Muscle layer of colon (tissue), 2 donors: ENCODE data around the gene NCKAP5.

Experiments
- H3K27ac ChIP-seq: one replicate; pipeline ENCODE4 v1.7.0; 2013; ENCODE audit warnings: low read depth, mild to moderate bottlenecking, low read length, moderate library complexity
- H3K27me3 ChIP-seq, 2 donors: one replicate each; pipeline ENCODE4 v1.7.0; 2013; ENCODE audit warnings: low read length in 2 of 2, mild to moderate bottlenecking in 2 of 2; ENCODE audit not compliant: insufficient read depth in 2 of 2, control insufficient read depth in 1 of 2
- H3K36me3 ChIP-seq: one replicate; pipeline ENCODE4 v1.7.0; 2013; ENCODE audit warnings: mild to moderate bottlenecking, low read length; ENCODE audit not compliant: insufficient read depth
- H3K4me1 ChIP-seq: one replicate; pipeline ENCODE4 v1.7.0; 2013; ENCODE audit warnings: mild to moderate bottlenecking, low read length; ENCODE audit not compliant: insufficient read depth
- H3K4me3 ChIP-seq, 2 donors: one replicate each; pipeline ENCODE4 v1.7.0; 2013; ENCODE audit warnings: low read length in 2 of 2, low read depth in 1 of 2, mild to moderate bottlenecking in 1 of 2, moderate library complexity in 1 of 2
- H3K9ac ChIP-seq: one replicate; pipeline ENCODE4 v1.7.0; 2013; ENCODE audit warnings: low read length
- H3K9me3 ChIP-seq: one replicate; pipeline ENCODE4 v1.7.0; 2013; ENCODE audit warnings: mild to moderate bottlenecking, low read length
- donor health status: abdominal sarcoma.
- donor health status: Adenocarcinoma of cecum.

NCKAP5 gene

GRCh38 chr2:132774189-132774588, 794.1 kb downstream of the NCKAP5 start:
- Histone ChIP-seq H3K9me3 (no peaks in the 10 kb centered on the region), H3K27me3 (no peaks in the 10 kb centered on the region), H3K4me3 (no peak overlapping the region), H3K9ac (no peak overlapping the region), H3K27ac (no peak overlapping the region), H3K4me1 (no peaks in the 10 kb centered on the region), H3K36me3 (no peaks in the 10 kb centered on the region)

GRCh38 chr2:132773331-132773730, 794.9 kb downstream of the NCKAP5 start:
- Histone ChIP-seq H3K4me3 (no peak overlapping the region), H3K9me3 (no peaks in the 10 kb centered on the region), H3K4me1 (no peaks in the 10 kb centered on the region), H3K27ac (no peak overlapping the region), H3K36me3 (no peaks in the 10 kb centered on the region), H3K9ac (no peak overlapping the region), H3K27me3 (no peaks in the 10 kb centered on the region)

- no peaks in the 10 kb centered on the region for H3K4me1 ChIP-seq
- H3K9ac ChIP-seq, result no peak overlapping the region
- no peaks in the 10 kb centered on the region for H3K9me3 ChIP-seq
- H3K36me3 ChIP-seq, result no peaks in the 10 kb centered on the region
- H3K27ac ChIP-seq, result no peak overlapping the region
- H3K4me3 ChIP-seq, result no peak overlapping the region
- no peaks in the 10 kb centered on the region for H3K27me3 ChIP-seq
Observed at GRCh38 chr2:132772340-132772739, 795.9 kb downstream of the NCKAP5 start.

GRCh38 chr2:132766573-132766972, 801.7 kb downstream of the NCKAP5 start:
- H3K9me3 ChIP-seq, result no peaks in the 10 kb centered on the region
- no peak overlapping the region for H3K9ac ChIP-seq

GRCh38 chr2:132761437-132761836, 806.8 kb downstream of the NCKAP5 start:
- Histone ChIP-seq H3K27me3 (no peaks in the 10 kb centered on the region), H3K9me3 (no peaks in the 10 kb centered on the region), H3K36me3 (no peaks in the 10 kb centered on the region), H3K27ac (no peak overlapping the region), H3K4me1 (no peaks in the 10 kb centered on the region), H3K4me3 (no peak overlapping the region), H3K9ac (no peak overlapping the region)

More at GRCh38 chr2:132766573-132766972, 801.7 kb downstream of the NCKAP5 start:
- Histone ChIP-seq H3K27me3 (no peaks in the 10 kb centered on the region), H3K36me3 (no peaks in the 10 kb centered on the region), H3K27ac (no peak overlapping the region), H3K4me1 (no peaks in the 10 kb centered on the region), H3K4me3 (no peak overlapping the region)

- Histone ChIP-seq H3K36me3 (no peaks in the 10 kb centered on the region), H3K27ac (no peak overlapping the region), H3K9ac (no peak overlapping the region), H3K4me1 (no peaks in the 10 kb centered on the region), H3K9me3 (no peaks in the 10 kb centered on the region), H3K27me3 (no peaks in the 10 kb centered on the region), H3K4me3 (no peak overlapping the region)
Observed at GRCh38 chr2:132760971-132761370, 807.3 kb downstream of the NCKAP5 start.

- no peaks in the 10 kb centered on the region for H3K9me3 ChIP-seq
- no peaks in the 10 kb centered on the region for H3K36me3 ChIP-seq
- H3K27me3 ChIP-seq, result no peaks in the 10 kb centered on the region
- no peak overlapping the region for H3K27ac ChIP-seq
- no peaks in the 10 kb centered on the region for H3K4me1 ChIP-seq
- H3K4me3 ChIP-seq, result no peak overlapping the region
- no peak overlapping the region for H3K9ac ChIP-seq
Observed at GRCh38 chr2:132760405-132760804, 807.9 kb downstream of the NCKAP5 start.

DNA sequence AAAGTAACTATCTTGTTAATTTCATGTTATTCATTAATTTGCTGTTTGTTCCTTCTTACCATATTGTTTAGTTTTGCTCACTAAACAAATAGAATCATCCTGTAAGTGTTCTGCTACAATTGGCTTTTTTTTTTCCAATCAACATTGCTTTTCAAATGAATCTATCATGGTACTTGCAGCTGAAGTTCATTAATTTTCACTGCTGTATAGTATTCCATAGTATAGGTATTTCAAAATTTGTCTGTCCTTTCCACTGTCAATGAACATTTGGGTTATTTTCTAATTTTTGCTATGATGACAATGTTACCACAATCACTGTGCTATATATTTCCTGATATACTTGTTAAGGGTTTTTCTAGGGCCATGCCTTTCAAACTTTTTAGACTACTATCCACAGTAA, 809.3 kb downstream of the NCKAP5 start:
- H3K27me3 ChIP-seq, result no peaks in the 10 kb centered on the region
- no peaks in the 10 kb centered on the region for H3K4me1 ChIP-seq
- H3K36me3 ChIP-seq, result no peaks in the 10 kb centered on the region
- no peaks in the 10 kb centered on the region for H3K9me3 ChIP-seq
- H3K9ac ChIP-seq, result no peak overlapping the region
- H3K27ac ChIP-seq, result no peak overlapping the region
- H3K4me3 ChIP-seq, result no peak overlapping the region

- Histone ChIP-seq H3K27ac (no peak overlapping the region), H3K9me3 (no peaks in the 10 kb centered on the region), H3K4me3 (no peak overlapping the region), H3K4me1 (no peaks in the 10 kb centered on the region), H3K36me3 (no peaks in the 10 kb centered on the region), H3K9ac (no peak overlapping the region), H3K27me3 (no peaks in the 10 kb centered on the region)
Observed at GRCh38 chr2:132757676-132758075, 810.6 kb downstream of the NCKAP5 start.

GRCh38 chr2:132757002-132757589, 811.2 kb downstream of the NCKAP5 start:
- Histone ChIP-seq H3K27me3 (no peaks in the 10 kb centered on the region), H3K9me3 (no peaks in the 10 kb centered on the region), H3K27ac (no peak overlapping the region), H3K4me1 (no peaks in the 10 kb centered on the region), H3K36me3 (no peaks in the 10 kb centered on the region), H3K9ac (no peak overlapping the region), H3K4me3 (no peak overlapping the region)

DNA sequence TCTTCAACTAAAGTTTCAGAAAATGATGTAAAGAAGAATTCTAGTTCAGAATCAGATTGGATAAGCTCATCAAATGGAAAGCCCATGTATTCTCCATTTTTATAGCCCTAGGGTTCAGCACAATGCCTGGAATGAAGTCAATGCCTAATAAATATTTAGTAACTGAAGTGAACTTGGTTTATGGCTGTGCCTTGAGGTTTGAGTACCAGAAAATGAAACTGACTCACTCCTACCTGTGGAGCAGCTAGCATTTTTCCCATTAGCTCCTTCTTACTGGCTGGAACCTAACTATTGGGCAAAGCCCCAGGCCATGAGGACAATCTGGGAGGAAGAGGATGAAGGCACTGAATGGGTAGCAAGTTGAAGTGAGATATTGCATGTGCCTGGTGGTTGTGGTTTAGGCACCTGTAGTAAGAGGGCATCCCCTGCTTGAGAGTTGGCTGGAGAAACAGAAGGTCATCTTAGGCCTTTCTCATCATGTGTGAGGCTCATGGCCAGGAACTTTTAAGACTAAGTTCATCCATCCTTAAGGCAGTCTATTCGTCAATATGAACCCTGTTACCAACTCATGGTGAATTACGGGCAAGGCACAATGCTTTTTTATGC, 813.3 kb downstream of the NCKAP5 start:
- H3K9me3 ChIP-seq, result no peaks in the 10 kb centered on the region
- no peak overlapping the region for H3K4me3 ChIP-seq
- no peaks in the 10 kb centered on the region for H3K4me1 ChIP-seq
- H3K36me3 ChIP-seq, result no peaks in the 10 kb centered on the region
- no peaks in the 10 kb centered on the region for H3K27me3 ChIP-seq
- no peak overlapping the region for H3K9ac ChIP-seq
- H3K27ac ChIP-seq, result no peak overlapping the region

DNA sequence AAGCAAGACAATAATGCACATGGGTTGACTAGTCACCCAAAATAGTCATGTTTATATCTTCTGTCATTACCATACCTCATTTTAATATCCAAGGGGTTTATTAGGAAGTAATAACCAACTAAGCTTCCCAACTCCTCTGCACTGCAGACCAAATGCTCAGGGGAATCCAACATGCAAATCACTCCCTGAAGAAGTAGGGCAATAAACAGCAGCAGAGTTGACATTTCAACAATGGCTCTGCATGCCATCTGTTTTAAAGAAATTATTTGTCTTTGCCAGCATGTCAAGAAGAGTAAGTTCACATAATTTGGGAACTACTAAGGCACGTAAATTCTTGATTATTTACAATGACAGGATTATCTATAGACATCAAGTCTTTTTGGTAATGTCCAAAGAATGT, 813.9 kb downstream of the NCKAP5 start:
- no peak overlapping the region for H3K4me3 ChIP-seq
- no peak overlapping the region for H3K9ac ChIP-seq
- no peaks in the 10 kb centered on the region for H3K27me3 ChIP-seq
- H3K36me3 ChIP-seq, result no peaks in the 10 kb centered on the region
- no peaks in the 10 kb centered on the region for H3K9me3 ChIP-seq
- H3K4me1 ChIP-seq, result no peaks in the 10 kb centered on the region
- no peak overlapping the region for H3K27ac ChIP-seq
